Measurements from ENCODE around the gene NINJ2. TPM values are rescaled to one million over a fixed set of nuclear protein-coding genes. Genes with fewer than 3 reads are reported as not detected.

NINJ2 gene
- total RNA-seq, 1 experiment from 2014 or later: 0.24 TPM

GRCh38 chr12:542395-543113, 120.7 kb downstream of the NINJ2 start:
- H3K4me1 ChIP-seq (ENCODE audit: insufficient read depth, low read length): no peaks in the 10 kb centered on the region
- no peak for DNase-seq

More at GRCh38 chr12:542395-543113, 120.7 kb downstream of the NINJ2 start:
- Histone ChIP-seq H4K5ac (ENCODE audit: insufficient read length, low read depth, low read length) (no peak overlapping the region), H3K14ac (ENCODE audit: insufficient read depth, low read length) (no peak overlapping the region), H2BK12ac (ENCODE audit: insufficient read length, low read depth, low read length) (no peak overlapping the region), H2BK120ac (ENCODE audit: low read depth, low read length, poor library complexity, severe bottlenecking) (no peak overlapping the region), H4K91ac (ENCODE audit: insufficient read length, low read depth, low read length) (no peak overlapping the region), H3K4ac (ENCODE audit: low read depth, low read length) (no peak overlapping the region), H3K18ac (ENCODE audit: insufficient read length, low read depth, low read length) (peak overlapping the region; percentile 38), H2BK15ac (ENCODE audit: low read depth, low read length) (no peak overlapping the region), H4K20me1 (ENCODE audit: control insufficient read depth, insufficient read depth, insufficient read length) (no peaks in the 10 kb centered on the region), H3K4me2 (ENCODE audit: insufficient read depth, insufficient read length, low read length) (no peak overlapping the region), H3K23me2 (ENCODE audit: insufficient read length, low read depth, low read length, poor library complexity, severe bottlenecking) (peaks cover 5% of the 10 kb centered on the region), H3T11ph (ENCODE audit: low read length) (no peak overlapping the region), H2AFZ (ENCODE audit: low read length) (no peak overlapping the region), H3K27me3 (ENCODE audit: insufficient read depth, low read length) (no peaks in the 10 kb centered on the region), H3K9ac (ENCODE audit: extremely low read depth, insufficient read length, low read length) (no peak overlapping the region), H3K27ac (ENCODE audit: insufficient read length, low read depth, low read length) (no peak overlapping the region), H3K56ac (ENCODE audit: insufficient read length, low read depth, low read length) (no peak overlapping the region), H3K9me3 (ENCODE audit: control insufficient read depth, low read depth, low read length) (no peaks in the 10 kb centered on the region), H3K79me1 (ENCODE audit: insufficient read depth, low read depth, low read length, poor library complexity, severe bottlenecking) (no peaks in the 10 kb centered on the region), H2BK20ac (ENCODE audit: low read depth, low read length, poor library complexity, severe bottlenecking) (no peak overlapping the region), H2BK5ac (ENCODE audit: insufficient read length, low read length) (no peak overlapping the region), H3K79me2 (ENCODE audit: insufficient read depth, low read length) (no peaks in the 10 kb centered on the region), H2AK5ac (ENCODE audit: insufficient read length, low read length) (no peak overlapping the region), H4K8ac (replicated peaks; ENCODE audit: insufficient read length, low read depth, low read length) (no peak overlapping the region), H3K23ac (ENCODE audit: insufficient read length, low read depth, low read length) (no peak overlapping the region)
- Mint-ChIP-seq H3K4me1 (peaks cover 19 to 26% of the 10 kb centered on the region in 2 experiments), H3K27ac (peak overlapping the region; percentile 35 to 86 (median 46); a peak in 4 of 7 replicates), H3K9me3 (no peaks in the 10 kb centered on the region), H3K27me3 (ENCODE audit: low read depth) (peaks cover 7% of the 10 kb centered on the region), H3K4me3 (no peak overlapping the region), H3K36me3 (ENCODE audit: insufficient read depth in 1 of 3, low read depth in 3 of 3) (peaks cover 0 to 11% (median 2%) of the 10 kb centered on the region in 3 experiments; a peak in 2 of 7 replicates)
- no CpG with 5 or more reads among the region's 8 CpGs for WGBS (ENCODE audit: extremely low coverage, insufficient read length, low lambda C conversion rate)
- no peak for TF ChIP-seq CTCF (conservative IDR thresholded peaks at IDR 0.05)

Data from H9 (cell line).